MM.1S (cell line): ENCODE measurements around the gene IGSF6.
A peak's percentile ranks its signal among the peaks of the same experiment; 100 is the strongest.

Source experiments
- DNase-seq: peaks from one replicate; pipeline ENCODE4 v3.0.0-alpha.2; 2015
- H2AFZ ChIP-seq: fragments of 300-600 bp; sonication (generic); 2 replicates; pipeline ENCODE4 v1.6.0; 2016; ENCODE audit warnings: antibody characterized with exemption, low read length
- H3F3A ChIP-seq: fragments of 300-600 bp; sonication (generic); 2 replicates; pipeline ENCODE4 v1.6.1; 2016; ENCODE audit warnings: mild to moderate bottlenecking, antibody characterized with exemption, low read length, moderate library complexity, mixed read lengths; ENCODE audit not compliant: insufficient read depth
- H3K27ac ChIP-seq: fragments of 300-600 bp; sonication (generic); 2 replicates; pipeline ENCODE4 v1.5.1; 2016; ENCODE audit warnings: mild to moderate bottlenecking, low read length
- H3K27me3 ChIP-seq: fragments of 300-600 bp; sonication (generic); replicated peaks from 2 replicates; pipeline ENCODE4 v1.6.0; 2016; ENCODE audit warnings: low read length; ENCODE audit not compliant: insufficient read depth
- H3K36me3 ChIP-seq: fragments of 300-600 bp; sonication (generic); replicated peaks from 2 replicates; pipeline ENCODE4 v1.6.1; 2016; ENCODE audit warnings: mild to moderate bottlenecking, low read length, mixed read lengths; ENCODE audit not compliant: insufficient read depth
- H3K4me1 ChIP-seq: fragments of 300-600 bp; sonication (generic); 2 replicates; pipeline ENCODE4 v1.6.1; 2016; ENCODE audit warnings: low read length, mixed read lengths
- H3K4me2 ChIP-seq: fragments of 300-600 bp; sonication (generic); 2 replicates; pipeline ENCODE4 v1.6.0; 2016; ENCODE audit warnings: low read depth, low read length
- H3K4me3 ChIP-seq: fragments of 300-600 bp; sonication (generic); 2 replicates; pipeline ENCODE4 v1.5.1; 2016; ENCODE audit warnings: low read length, mixed read lengths
- H3K79me2 ChIP-seq: fragments of 300-600 bp; sonication (generic); 2 replicates; pipeline ENCODE4 v1.6.1; 2016; ENCODE audit warnings: mixed run types, low read length, mixed read lengths
- H3K9ac ChIP-seq: fragments of 300-600 bp; sonication (generic); 2 replicates; pipeline ENCODE4 v1.6.1; 2016; ENCODE audit warnings: low read length, mixed read lengths
- H3K9me2 ChIP-seq: fragments of 300-600 bp; sonication (generic); replicated peaks from 2 replicates; pipeline ENCODE4 v1.6.1; 2016; ENCODE audit warnings: mild to moderate bottlenecking, low read length, mixed read lengths; ENCODE audit not compliant: insufficient read depth
- H3K9me3 ChIP-seq: fragments of 300-600 bp; sonication (generic); replicated peaks from 2 replicates; pipeline ENCODE4 v1.6.1; 2016; ENCODE audit warnings: mild to moderate bottlenecking, low read length, mixed read lengths; ENCODE audit not compliant: insufficient read depth
- H4K20me1 ChIP-seq: fragments of 300-600 bp; sonication (generic); 2 replicates; pipeline ENCODE4 v1.6.1; 2016; ENCODE audit warnings: mild to moderate bottlenecking, low read length, moderate library complexity, mixed read lengths; ENCODE audit not compliant: insufficient read depth
- CTCF ChIP-seq: fragments of 300-600 bp; sonication (generic); IDR thresholded peaks from 2 replicates; pipeline ENCODE4 v1.5.1; 2016; ENCODE audit warnings: antibody characterized with exemption, low read length, mixed read lengths
- EZH2 ChIP-seq: fragments of 300-600 bp; sonication (generic); optimal IDR thresholded peaks from 2 replicates; pipeline ENCODE3; 2017; ENCODE audit warnings: low read depth, mild to moderate bottlenecking, antibody characterized with exemption, low read length, mixed read lengths
- EZH2phosphoT487 ChIP-seq: fragments of 300-600 bp; sonication (generic); IDR thresholded peaks from 2 replicates; pipeline ENCODE4 v1.6.1; 2018; ENCODE audit warnings: antibody characterized with exemption, low read length

Gene IGSF6

GRCh38 chr16:21647562-21648164 lies 4.7 kb downstream of the IGSF6 start:
- no peaks in the 10 kb centered on the region for H3K36me3 ChIP-seq
- peaks cover 12% of the 10 kb centered on the region for H3F3A ChIP-seq
- H3K9me2 ChIP-seq: no peaks in the 10 kb centered on the region
- H3K27ac ChIP-seq: no peak overlapping the region
- H3K79me2 ChIP-seq: peaks cover 26% of the 10 kb centered on the region
- no peak for DNase-seq
- H3K4me2 ChIP-seq: no peak overlapping the region
- TF ChIP-seq EZH2phosphoT487: no peak
- TF ChIP-seq CTCF: no peak
- TF ChIP-seq EZH2: no peak
- H3K9ac ChIP-seq: no peak overlapping the region
- H4K20me1 ChIP-seq: no peaks in the 10 kb centered on the region
- H2AFZ ChIP-seq: no peak overlapping the region
- H3K9me3 ChIP-seq: no peaks in the 10 kb centered on the region
- H3K27me3 ChIP-seq: no peaks in the 10 kb centered on the region
- H3K4me1 ChIP-seq: peaks cover 20% of the 10 kb centered on the region
- H3K4me3 ChIP-seq: no peak overlapping the region

DNA sequence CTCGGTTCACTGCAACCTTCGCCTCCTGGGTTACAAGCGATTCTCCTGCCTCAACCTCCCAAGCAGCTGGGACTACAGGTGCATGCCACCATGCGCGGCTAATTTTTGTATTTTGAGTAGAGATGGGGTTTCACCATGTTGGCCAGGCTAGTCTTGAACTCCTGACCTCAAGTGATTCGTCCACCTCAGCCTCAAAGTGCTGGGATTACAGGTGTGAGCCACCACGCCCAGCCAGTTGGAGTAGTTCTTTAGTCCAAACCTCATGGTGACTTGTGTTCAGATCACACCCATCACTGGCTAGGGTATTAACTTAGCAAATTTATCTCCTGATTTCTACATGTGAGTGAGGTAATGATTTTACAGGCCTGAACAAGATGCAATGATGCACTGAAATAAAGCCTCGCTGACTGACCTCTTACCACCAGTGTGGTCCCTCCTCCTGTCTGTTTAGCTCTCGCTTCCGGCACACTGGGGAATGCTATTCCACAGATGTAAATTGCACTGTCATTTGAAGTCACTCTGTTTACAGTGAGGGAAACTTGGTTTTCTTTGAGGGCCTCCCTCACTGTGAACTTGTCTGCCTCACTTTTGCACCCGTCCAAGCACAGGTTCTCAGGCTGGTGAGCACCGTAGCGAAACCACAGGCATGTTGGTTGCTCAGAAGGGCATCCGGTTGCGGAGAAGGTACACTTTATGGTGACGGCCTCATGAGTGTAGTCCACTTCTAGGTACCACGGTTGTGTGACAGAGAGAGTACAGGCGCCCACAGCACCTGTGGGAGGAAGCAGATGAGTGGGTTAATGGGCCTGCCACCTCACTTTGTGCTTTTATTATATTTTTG lies 5.5 kb downstream of the IGSF6 start:
- no peaks in the 10 kb centered on the region for H3K9me3 ChIP-seq
- H4K20me1 ChIP-seq: no peaks in the 10 kb centered on the region
- H3K27ac ChIP-seq: no peak overlapping the region
- peaks cover 27% of the 10 kb centered on the region for H3K79me2 ChIP-seq
- peaks cover 20% of the 10 kb centered on the region for H3K4me1 ChIP-seq
- H3K9me2 ChIP-seq: no peaks in the 10 kb centered on the region
- H3K27me3 ChIP-seq: no peaks in the 10 kb centered on the region
- no peak overlapping the region for H2AFZ ChIP-seq
- H3K4me3 ChIP-seq: no peak overlapping the region
- TF ChIP-seq EZH2phosphoT487: no peak
- TF ChIP-seq EZH2: no peak
- no peak for TF ChIP-seq CTCF
- H3K36me3 ChIP-seq: no peaks in the 10 kb centered on the region
- H3K9ac ChIP-seq: no peak overlapping the region
- DNase-seq: no peak
- peaks cover 12% of the 10 kb centered on the region for H3F3A ChIP-seq
- no peak overlapping the region for H3K4me2 ChIP-seq

DNA sequence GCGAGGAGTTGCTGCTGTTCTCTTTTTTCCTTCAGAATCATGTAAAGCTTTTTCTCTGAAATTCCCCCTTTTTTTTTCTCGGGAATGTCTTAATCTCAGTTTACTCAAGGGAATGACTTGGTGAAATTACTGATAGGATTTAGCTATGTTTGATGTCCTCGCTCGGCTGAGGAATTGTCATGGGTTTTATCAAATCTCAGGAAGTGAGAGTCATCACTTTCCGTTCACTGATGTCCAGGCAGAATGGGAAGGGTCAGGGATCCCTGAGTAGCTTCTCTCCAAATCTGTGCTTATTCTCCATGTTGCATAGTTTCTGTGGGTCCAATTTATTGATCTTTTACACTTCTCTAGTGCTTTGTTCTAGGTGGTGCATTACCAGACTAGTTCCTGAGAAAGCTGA lies 6.3 kb downstream of the IGSF6 start:
- H3K27ac ChIP-seq: no peak overlapping the region
- peaks cover 12% of the 10 kb centered on the region for H3F3A ChIP-seq
- DNase-seq: no peak
- H3K4me3 ChIP-seq: no peak overlapping the region
- H3K9me2 ChIP-seq: no peaks in the 10 kb centered on the region
- H3K27me3 ChIP-seq: no peaks in the 10 kb centered on the region
- TF ChIP-seq CTCF (no peak), EZH2phosphoT487 (no peak), EZH2 (no peak)
- peak overlapping the region; percentile 85; the same call in 1 of the 2 replicates for H3K4me2 ChIP-seq
- H3K9me3 ChIP-seq: no peaks in the 10 kb centered on the region
- H3K4me1 ChIP-seq: peaks cover 20% of the 10 kb centered on the region
- H2AFZ ChIP-seq: no peak overlapping the region
- no peak overlapping the region for H3K9ac ChIP-seq
- H3K79me2 ChIP-seq: peaks cover 33% of the 10 kb centered on the region
- H4K20me1 ChIP-seq: no peaks in the 10 kb centered on the region
- H3K36me3 ChIP-seq: no peaks in the 10 kb centered on the region
